CD1c-positive myeloid dendritic cell (primary cell): ENCODE results near the gene ABHD12.
"Not testable (repeated sequence)": the region's sequence is repeated elsewhere in the genome, so short reads cannot be mapped to it uniquely, and the experiment has no call there.

Experiments used
- DNase-seq: peaks from one replicate; pipeline ENCODE4 v3.0.0-alpha.2; 2016; ENCODE audit errors: extremely low spot score

The ABHD12 gene

DNA sequence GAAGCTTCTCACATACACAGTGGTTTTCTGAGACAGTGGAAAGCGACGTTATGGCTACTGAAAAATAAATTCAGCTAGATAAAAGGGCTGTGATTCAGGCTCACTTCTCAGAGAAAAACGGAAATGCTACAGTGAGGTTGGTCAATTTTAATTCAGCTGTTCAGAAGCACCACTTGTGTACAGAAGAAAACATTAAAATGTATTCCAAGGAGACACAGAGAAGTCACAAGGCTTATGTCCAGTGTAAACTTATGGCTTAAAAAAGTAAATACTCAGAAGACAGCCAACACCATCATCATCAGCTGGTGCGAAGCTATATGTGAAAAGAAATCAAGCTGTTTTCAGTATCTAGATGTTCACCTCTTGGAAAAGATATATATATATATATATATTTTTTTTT, 68.6 kb downstream of the ABHD12 start:
- DNase-seq, result no peak

DNA sequence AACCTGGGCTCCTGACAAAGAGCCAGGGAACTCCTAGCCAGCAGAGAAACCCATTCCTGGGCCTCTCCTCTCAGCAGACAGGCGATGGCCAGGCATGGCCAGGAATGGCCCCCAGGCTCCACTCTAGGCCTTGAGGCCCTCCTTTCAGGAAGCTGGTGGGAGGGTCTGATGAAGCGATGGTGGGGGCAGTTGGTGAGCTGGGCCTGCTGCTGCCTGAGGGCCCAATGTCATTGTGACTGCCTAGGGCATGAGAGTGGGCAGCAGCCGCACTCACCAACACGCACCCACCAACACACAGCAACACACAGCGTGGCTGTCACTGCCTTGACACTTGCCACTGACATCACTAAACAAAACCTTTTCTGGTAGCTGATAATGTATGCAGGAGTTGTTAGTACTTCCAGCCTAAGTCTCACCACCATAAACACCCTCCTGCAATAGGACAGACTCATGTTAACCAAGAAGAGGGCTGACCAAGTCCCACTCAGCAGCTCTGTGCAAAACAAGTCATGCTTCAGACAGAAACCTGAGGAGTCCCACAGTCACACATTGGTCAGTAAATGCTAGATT, 69.3 kb downstream of the ABHD12 start:
- DNase-seq, result peak; percentile 66

- no peak for DNase-seq
Measured at GRCh38 chr20:25320035-25320800, 70.4 kb downstream of the ABHD12 start.

DNA sequence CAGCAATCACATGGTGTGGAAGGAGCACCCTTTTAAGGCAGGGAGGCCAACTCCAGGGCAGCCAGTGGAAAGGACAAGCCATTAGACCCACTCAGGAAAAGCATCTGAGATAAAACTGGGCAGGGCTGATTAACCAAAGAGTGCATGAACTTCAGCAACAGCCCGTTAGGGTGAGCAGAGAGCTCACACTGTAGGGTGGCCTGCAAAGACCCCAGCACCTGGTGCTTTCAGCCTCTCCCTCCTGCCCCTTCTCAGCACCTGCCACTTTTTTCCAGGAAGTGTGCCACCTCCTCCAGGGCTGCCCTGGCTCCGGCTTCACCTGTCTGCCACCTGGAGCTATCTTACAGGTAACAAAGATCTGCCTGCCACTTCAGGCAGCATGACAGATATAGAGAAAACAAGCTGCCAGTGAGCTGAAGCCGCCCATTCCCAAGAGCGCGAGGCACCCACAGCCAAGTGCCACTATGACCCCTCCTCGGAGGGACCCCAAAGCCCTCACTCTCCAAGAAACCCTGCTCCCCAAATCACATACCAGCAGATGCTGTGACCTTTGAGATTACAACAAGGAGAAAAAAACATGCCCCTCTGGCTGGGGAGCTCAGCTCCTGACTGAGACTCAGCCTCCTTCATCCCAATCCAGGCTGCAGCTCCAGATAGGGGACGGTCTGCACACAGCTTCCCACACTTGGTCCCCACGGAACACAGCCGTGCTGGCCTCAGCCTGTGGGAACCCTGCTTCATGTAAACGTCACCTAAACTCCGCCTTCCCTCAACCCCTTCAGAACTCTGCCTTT, 71.2 kb downstream of the ABHD12 start:
- DNase-seq, result no peak

- DNase-seq, result peak; percentile 93
Measured at GRCh38 chr20:25318471-25319240, 72.0 kb downstream of the ABHD12 start.

DNA sequence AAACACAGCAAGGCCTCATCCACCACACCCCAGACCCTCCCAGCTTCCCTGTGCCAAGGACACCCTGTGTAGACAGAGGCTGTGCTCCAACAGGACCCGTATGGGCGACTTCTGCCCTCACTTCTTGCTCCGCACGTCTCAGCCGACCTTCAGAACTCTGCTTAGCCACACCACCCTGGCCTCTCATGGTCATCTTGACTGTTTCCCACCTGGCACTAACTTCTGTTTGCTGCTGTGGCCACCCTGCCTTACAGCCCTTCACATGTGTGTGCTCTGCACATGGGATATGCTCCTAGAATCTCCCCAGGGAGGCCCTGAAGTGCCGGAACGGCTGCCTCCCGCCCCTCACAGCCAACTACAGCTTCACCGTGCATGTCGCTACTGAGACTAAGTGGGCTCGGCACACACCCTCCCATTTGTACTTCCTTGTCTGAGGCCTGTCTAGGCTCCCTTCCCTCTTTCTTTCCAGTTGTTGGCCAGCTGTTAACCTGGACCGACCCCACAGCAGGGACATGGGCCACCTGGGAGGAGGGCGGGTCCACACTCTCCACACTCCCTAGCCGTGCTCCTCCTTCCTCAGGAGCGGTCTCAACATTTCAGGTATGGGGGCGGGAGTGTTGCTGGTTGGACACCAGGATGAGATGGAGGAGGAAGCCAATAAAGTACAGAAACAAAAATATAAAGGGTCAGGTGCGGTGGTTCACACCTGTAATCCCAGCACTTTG, 73.1 kb downstream of the ABHD12 start:
- DNase-seq, result no peak

DNA sequence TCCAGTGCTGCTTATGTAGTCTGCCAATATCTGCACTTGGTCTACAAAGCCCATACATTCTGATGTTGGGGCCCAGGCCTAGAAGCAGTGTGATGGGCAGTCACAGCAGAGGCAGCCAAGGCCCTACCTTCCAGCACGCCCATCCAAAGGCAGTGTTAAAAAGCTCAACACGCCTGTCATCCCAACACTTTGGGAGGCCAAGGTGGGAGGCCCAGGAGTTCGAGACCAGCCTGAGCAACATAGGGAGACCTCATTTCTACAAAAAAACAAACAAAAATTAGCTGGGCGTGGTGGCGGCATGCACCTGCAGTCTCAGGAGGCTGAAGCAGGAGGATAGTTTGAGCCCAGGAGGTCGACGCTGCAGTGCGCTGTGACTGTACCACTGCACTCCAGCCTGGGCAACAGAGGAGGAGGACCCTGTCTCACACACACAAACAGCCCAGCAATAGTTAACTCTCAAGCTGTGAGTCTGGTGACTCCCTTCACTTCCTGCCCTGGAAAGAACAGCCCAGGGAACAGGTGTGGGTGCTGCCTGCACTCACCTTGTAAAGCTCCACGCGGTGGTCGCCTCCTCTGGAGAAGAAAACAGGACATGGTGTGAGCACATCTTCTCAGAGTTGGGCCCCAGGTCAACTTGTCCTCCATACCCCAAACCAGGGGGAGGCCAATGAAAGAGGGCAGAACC, 74.0 kb downstream of the ABHD12 start:
- DNase-seq, result no peak

GRCh38 chr20:25315418-25316210, 75.0 kb downstream of the ABHD12 start:
- DNase-seq, result peak; percentile 55

DNA sequence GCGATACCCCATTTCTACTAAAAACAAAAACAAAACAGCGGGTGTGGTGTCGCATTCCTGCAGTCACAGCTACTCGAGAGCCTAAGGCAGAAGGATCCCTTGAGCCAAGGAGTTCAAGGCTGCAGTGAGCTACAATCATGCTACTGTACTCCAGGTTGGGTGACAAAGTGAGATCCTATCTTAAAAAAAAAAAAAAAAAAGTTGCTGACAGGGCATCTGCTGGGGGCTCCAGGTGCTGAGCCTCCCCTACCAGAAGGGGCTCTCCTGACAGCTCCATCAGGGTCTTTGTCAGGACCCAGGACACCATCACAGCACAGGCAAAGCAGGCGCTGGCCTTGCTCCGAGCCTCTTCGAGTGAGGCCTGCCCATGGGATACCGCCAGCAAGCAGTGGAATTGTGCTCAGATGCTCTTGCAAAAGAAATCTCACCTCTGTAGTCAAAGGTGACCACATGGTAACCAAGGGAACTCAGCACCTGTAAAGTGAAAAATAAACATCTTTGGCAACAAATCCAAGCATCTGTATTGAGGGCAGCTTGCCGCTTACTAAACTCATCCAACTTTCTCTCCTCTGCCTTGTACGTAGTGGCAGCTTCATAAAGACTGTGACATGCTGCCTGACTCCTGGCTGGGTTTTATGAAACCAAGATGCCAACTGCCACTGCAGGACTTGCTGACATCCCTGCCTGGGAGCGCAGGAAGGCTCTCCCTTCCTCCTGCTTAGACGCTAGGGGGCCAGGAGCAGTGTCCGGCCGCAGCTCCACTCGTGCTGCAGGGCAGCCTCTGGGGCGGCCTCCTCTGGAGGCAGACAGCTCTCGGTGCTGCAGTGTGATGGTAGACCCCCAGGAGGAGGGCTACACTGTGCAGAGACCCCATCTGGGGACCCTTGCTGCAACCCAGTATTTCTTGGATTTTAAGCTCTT, 75.9 kb downstream of the ABHD12 start:
- DNase-seq, result no peak

DNA sequence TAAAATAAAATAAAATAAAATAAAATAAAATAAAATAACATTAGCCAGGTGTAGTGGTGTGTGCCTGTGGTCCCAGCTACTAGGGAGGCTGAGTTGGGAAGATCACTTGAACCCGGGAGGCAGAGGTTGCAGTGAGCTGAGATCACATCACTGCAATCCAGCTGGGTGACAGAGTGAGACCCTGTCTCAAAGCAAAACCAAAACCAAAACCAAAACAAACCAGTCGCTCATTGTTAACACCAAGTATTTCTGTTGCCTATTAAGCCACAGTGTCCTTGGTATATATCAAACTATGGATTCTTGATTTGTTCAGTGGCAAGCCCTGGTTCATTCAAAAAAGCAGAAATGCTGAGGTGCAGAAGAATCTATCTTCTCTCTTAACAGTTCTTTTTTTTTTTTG, 77.0 kb downstream of the ABHD12 start:
- no peak for DNase-seq

GRCh38 chr20:25312716-25313115, 77.9 kb downstream of the ABHD12 start:
- not testable (repeated sequence) for DNase-seq

- DNase-seq, result no peak
Measured at GRCh38 chr20:25310921-25311728, 79.5 kb downstream of the ABHD12 start.

- DNase-seq, result peak; percentile 88
Measured at GRCh38 chr20:25310268-25310920, 80.2 kb downstream of the ABHD12 start.

GRCh38 chr20:25309395-25310267, 81.0 kb downstream of the ABHD12 start:
- peak; percentile 75 for DNase-seq

- peak; percentile 81 for DNase-seq
Measured at GRCh38 chr20:25308671-25309394, 81.8 kb downstream of the ABHD12 start.

- peak; percentile 49 for DNase-seq
Measured at GRCh38 chr20:25308083-25308491, 82.5 kb downstream of the ABHD12 start.
